HEK293 (cell line): Measurements from ENCODE around the gene ELOVL7.

Experiments
- CTCF ChIA-PET: fragments of 350-600 bp; formaldehyde crosslinking; extraction: SDS; loops from one replicate; lab custom pipeline; 2021; ENCODE audit warnings: antibody characterized with exemption; lab: Yijun Ruan, JAX
- POLR2A ChIA-PET: fragments of 300-600 bp; formaldehyde crosslinking; extraction: SDS; loops from one replicate; lab custom pipeline; 2020; ENCODE audit warnings: antibody characterized with exemption, inconsistent platforms; lab: Yijun Ruan, JAX
- H3K27ac ChIP-seq: fragments of 200-500 bp; sonication (Bioruptor generic); 2 replicates; pipeline ENCODE4 v1.5.1; 2014; ENCODE audit warnings: low read depth, low read length, control low read depth, inconsistent platforms; ENCODE audit errors: extremely low read depth
- H3K36me3 ChIP-seq, 2 experiments: fragments of 200-500 bp in 1 of 2; sonication (Bioruptor generic) in 1 of 2; 1 replicate in 1 of 2; 2 replicates in 1 of 2; pipeline ENCODE4 v1.5.1; 2014 to 2017; ENCODE audit warnings: inconsistent platforms in 2 of 2, low read length in 2 of 2; ENCODE audit not compliant: control insufficient read depth in 2 of 2, insufficient read depth in 1 of 2
- H3K4me1 ChIP-seq: fragments of 200-500 bp; sonication (Bioruptor generic); 2 replicates; pipeline ENCODE4 v1.5.1; 2014; ENCODE audit warnings: mild to moderate bottlenecking, low read length, inconsistent platforms; ENCODE audit not compliant: control insufficient read depth, insufficient read depth
- H3K4me3 ChIP-seq: 2 replicates; pipeline ENCODE4 v1.5.1; 2011; ENCODE audit warnings: low read depth, mild to moderate bottlenecking, control low read depth, low read length, moderate library complexity
- H3K9me3 ChIP-seq: fragments of 200-500 bp; sonication (Bioruptor generic); 2 replicates; pipeline ENCODE4 v1.5.1; 2014; ENCODE audit warnings: low read depth, low read length, inconsistent platforms; ENCODE audit not compliant: control insufficient read depth, insufficient read depth
- KLF1 ChIP-seq: fragments of 450-650 bp; formaldehyde crosslinking; IDR thresholded peaks from 2 replicates; pipeline ENCODE4 v1.5.1; 2016; ENCODE audit warnings: missing biosample characterization, missing genetic modification characterization
- KLF16 ChIP-seq: fragments of 450-650 bp; formaldehyde crosslinking; IDR thresholded peaks from 2 replicates; pipeline ENCODE4 v1.5.1; 2017; ENCODE audit warnings: missing biosample characterization, missing genetic modification characterization
- MEIS1 ChIP-seq: sonication (generic); formaldehyde crosslinking; IDR thresholded peaks from 2 replicates; pipeline ENCODE4 v1.8.1; 2022; ENCODE audit warnings: missing genetic modification reagents, mild to moderate bottlenecking, borderline replicate concordance
- PATZ1 ChIP-seq: fragments of 450-650 bp; formaldehyde crosslinking; IDR thresholded peaks from 2 replicates; pipeline ENCODE4 v1.5.1; 2016; ENCODE audit warnings: missing biosample characterization, missing genetic modification characterization
- SALL2 ChIP-seq: fragments of 450-650 bp; formaldehyde crosslinking; IDR thresholded peaks from 2 replicates; pipeline ENCODE4 v1.5.0; 2017; ENCODE audit warnings: missing biosample characterization, mild to moderate bottlenecking, missing genetic modification characterization, borderline replicate concordance
- SP2 ChIP-seq: fragments of 450-650 bp; formaldehyde crosslinking; IDR thresholded peaks from 2 replicates; pipeline ENCODE4 v1.5.1; 2016; ENCODE audit warnings: missing biosample characterization, missing genetic modification characterization
- YY1 ChIP-seq: fragments of 450-650 bp; formaldehyde crosslinking; IDR thresholded peaks from 2 replicates; pipeline ENCODE4 v1.5.1; 2018; ENCODE audit warnings: missing biosample characterization, missing genetic modification characterization
- ZBTB44 ChIP-seq: fragments of 450-650 bp; IDR thresholded peaks from 2 replicates; pipeline ENCODE4 v1.5.1; 2018; ENCODE audit warnings: missing biosample characterization, mild to moderate bottlenecking, missing genetic modification characterization
- ZBTB7A ChIP-seq: fragments of 450-650 bp; formaldehyde crosslinking; IDR thresholded peaks from 2 replicates; pipeline ENCODE4 v1.5.1; 2016; ENCODE audit warnings: low read depth, missing biosample characterization, missing genetic modification characterization
- ZNF10 ChIP-seq: fragments of 450-650 bp; formaldehyde crosslinking; IDR thresholded peaks from 2 replicates; pipeline ENCODE4 v1.5.1; 2017; ENCODE audit warnings: missing biosample characterization, missing genetic modification characterization
- ZNF146 ChIP-seq: fragments of 450-650 bp; formaldehyde crosslinking; IDR thresholded peaks from 2 replicates; pipeline ENCODE4 v1.5.1; 2016; ENCODE audit warnings: missing biosample characterization, missing genetic modification characterization
- ZNF214 ChIP-seq: fragments of 450-650 bp; formaldehyde crosslinking; IDR thresholded peaks from 2 replicates; pipeline ENCODE4 v1.5.1; 2017; ENCODE audit warnings: missing biosample characterization, mild to moderate bottlenecking, missing genetic modification characterization, borderline replicate concordance
- ZNF266 ChIP-seq: fragments of 450-650 bp; formaldehyde crosslinking; IDR thresholded peaks from 2 replicates; pipeline ENCODE4 v1.5.1; 2016; ENCODE audit warnings: missing biosample characterization, missing genetic modification characterization, low read depth
- ZNF391 ChIP-seq: fragments of 450-650 bp; formaldehyde crosslinking; IDR thresholded peaks from 2 replicates; pipeline ENCODE4 v1.5.1; 2016; ENCODE audit warnings: low read depth, missing biosample characterization, missing genetic modification characterization, borderline replicate concordance
- ZNF426 ChIP-seq: fragments of 450-650 bp; formaldehyde crosslinking; IDR thresholded peaks from 2 replicates; pipeline ENCODE4 v1.5.1; 2017; ENCODE audit warnings: missing biosample characterization, missing genetic modification characterization, mild to moderate bottlenecking, inconsistent platforms, moderate library complexity
- ZNF645 ChIP-seq: fragments of 450-650 bp; formaldehyde crosslinking; IDR thresholded peaks from 2 replicates; pipeline ENCODE4; 2016; ENCODE audit warnings: missing biosample characterization, missing genetic modification characterization
- ZNF664 ChIP-seq: fragments of 450-650 bp; formaldehyde crosslinking; IDR thresholded peaks from 2 replicates; pipeline ENCODE4 v1.5.1; 2016; ENCODE audit warnings: missing biosample characterization, missing genetic modification characterization
- ZNF776 ChIP-seq: fragments of 450-650 bp; formaldehyde crosslinking; IDR thresholded peaks from 2 replicates; pipeline ENCODE4 v1.5.0; 2017; ENCODE audit warnings: missing biosample characterization, missing genetic modification characterization, borderline replicate concordance
- TF ChIP-seq, protein P1 (sequence below): fragments of 450-650 bp; formaldehyde crosslinking; IDR thresholded peaks from 2 replicates; pipeline ENCODE4 v1.5.1; 2017; ENCODE audit warnings: missing biosample characterization, missing genetic modification characterization

Gene ELOVL7

DNA sequence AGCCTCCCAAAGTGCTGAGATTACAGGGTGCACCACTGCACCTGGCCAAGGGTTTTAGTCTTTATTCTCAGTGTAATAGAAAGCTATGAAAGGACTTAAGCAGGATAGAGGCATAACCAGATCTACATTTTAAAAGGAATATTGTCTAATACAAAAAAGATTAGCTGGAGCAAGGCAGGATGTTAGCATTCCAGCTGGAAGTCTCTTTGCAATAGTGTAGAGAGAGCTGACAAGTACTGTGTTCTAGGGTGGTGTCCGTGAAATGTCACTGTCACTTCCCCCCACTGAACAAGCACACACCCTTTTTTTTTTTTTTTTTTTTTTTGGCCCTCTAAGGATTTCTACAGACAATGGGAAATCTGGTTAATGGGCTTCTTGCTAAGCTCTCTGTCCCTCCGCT, 119.9 kb downstream of the ELOVL7 start:
- H3K9me3 ChIP-seq: no peaks in the 10 kb centered on the region
- no peak overlapping the region for H3K4me3 ChIP-seq
- TF ChIP-seq ZNF426 (tag by site-specific recombination): no peak
- no peak for TF ChIP-seq YY1 (tag by site-specific recombination)
- no peak for TF ChIP-seq ZNF266 (tag by site-specific recombination)
- TF ChIP-seq ZNF391 (tag by site-specific recombination): no peak
- TF ChIP-seq MEIS1 (CRISPR knock-in tag): no peak
- TF ChIP-seq ZNF645: no peak
- TF ChIP-seq ZBTB7A: no peak
- TF ChIP-seq ZNF776 (tag by site-specific recombination): no peak
- TF ChIP-seq, protein P1, sequence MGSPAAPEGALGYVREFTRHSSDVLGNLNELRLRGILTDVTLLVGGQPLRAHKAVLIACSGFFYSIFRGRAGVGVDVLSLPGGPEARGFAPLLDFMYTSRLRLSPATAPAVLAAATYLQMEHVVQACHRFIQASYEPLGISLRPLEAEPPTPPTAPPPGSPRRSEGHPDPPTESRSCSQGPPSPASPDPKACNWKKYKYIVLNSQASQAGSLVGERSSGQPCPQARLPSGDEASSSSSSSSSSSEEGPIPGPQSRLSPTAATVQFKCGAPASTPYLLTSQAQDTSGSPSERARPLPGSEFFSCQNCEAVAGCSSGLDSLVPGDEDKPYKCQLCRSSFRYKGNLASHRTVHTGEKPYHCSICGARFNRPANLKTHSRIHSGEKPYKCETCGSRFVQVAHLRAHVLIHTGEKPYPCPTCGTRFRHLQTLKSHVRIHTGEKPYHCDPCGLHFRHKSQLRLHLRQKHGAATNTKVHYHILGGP (tag by site-specific recombination): no peak
- H3K4me1 ChIP-seq: no peaks in the 10 kb centered on the region
- CTCF ChIA-PET: no interaction called here
- POLR2A ChIA-PET: interaction anchor here (1.3 kb wide), 1 partner anchor 24 kb away, joined by 4 read pairs; the partner anchor contains the start of gene DEPDC1B
- no peaks in the 10 kb centered on the region for H3K36me3 ChIP-seq
- H3K27ac ChIP-seq: no peak overlapping the region

DNA sequence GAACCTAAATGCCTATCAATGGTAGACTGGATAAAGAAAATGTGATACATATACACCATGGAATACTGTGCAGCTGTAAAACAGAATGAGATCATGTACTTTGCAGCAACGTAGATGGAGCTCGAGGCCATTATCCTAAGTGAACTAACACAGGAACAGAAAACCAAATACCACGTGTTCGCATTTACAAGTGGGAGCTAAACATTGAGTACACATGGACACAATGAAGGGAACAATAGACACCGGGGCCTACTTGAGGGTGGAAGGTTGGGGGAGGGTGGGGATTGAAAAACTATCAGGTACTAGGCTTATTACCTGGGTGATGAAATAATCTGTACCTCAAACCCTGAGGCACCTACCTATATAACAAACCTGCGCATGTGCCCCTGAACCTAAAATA, 121.7 kb downstream of the ELOVL7 start:
- ChIA-PET POLR2A (no interaction called here), CTCF (no interaction called here)
- Histone ChIP-seq H3K27ac (no peak overlapping the region), H3K36me3 (no peaks in the 10 kb centered on the region), H3K9me3 (no peaks in the 10 kb centered on the region), H3K4me3 (no peak overlapping the region), H3K4me1 (no peaks in the 10 kb centered on the region)
- no peak for TF ChIP-seq SP2 (tag by site-specific recombination)
- no peak for TF ChIP-seq ZNF664 (tag by site-specific recombination)
- no peak for TF ChIP-seq KLF16 (tag by site-specific recombination)
- no peak for TF ChIP-seq PATZ1 (tag by site-specific recombination)
- TF ChIP-seq ZNF214 (tag by site-specific recombination): no peak
- TF ChIP-seq ZBTB44 (tag by site-specific recombination): no peak
- TF ChIP-seq ZNF146 (tag by site-specific recombination): no peak
- TF ChIP-seq SALL2 (tag by site-specific recombination): no peak
- TF ChIP-seq ZNF10 (tag by site-specific recombination): no peak
- TF ChIP-seq KLF1: no peak
